HCT116 (cell line): ENCODE results near the gene FBXL19.

Experiments used
- SP1 ChIP-seq: IDR thresholded peaks from 2 replicates; pipeline ENCODE4 v1.6.1; 2012; ENCODE audit warnings: low read depth
- TCF7L2 ChIP-seq: IDR thresholded peaks from 2 replicates; pipeline ENCODE4 v1.7.0; 2011; ENCODE audit warnings: borderline replicate concordance, inconsistent platforms; ENCODE audit not compliant: insufficient read depth, insufficient read length; ENCODE audit errors: extremely low read depth

GRCh38 chr16:30903002-30903401 lies 20.4 kb upstream of the FBXL19 start:
- no peak for TF ChIP-seq TCF7L2
- no peak for TF ChIP-seq SP1
